ENCODE data around the gene PLCL1.

- TF ChIP-seq CTCF (conservative IDR thresholded peaks at IDR 0.05), result no peak
- TF ChIP-seq EZH2 (IDR thresholded peaks at IDR 0.05; ENCODE audit: low read depth), result no peak
These were observed 62.6 kb downstream of the PLCL1 start for GRCh38 chr2:197867033-197867432.

All from PC-9 (cell line).